Stimulated activated naive CD8-positive, alpha-beta T cell treated with anti-CD3 and anti-CD28 coated beads, Interleukin-15, amount 100 ng/mL, for 72 hours (primary cell): Measurements from ENCODE around the gene DKC1.
"Not testable (repeated sequence)": the region's sequence is repeated elsewhere in the genome, so short reads cannot be mapped to it uniquely, and the experiment has no call there.

Experiments
- ATAC-seq: fragments of 150-1000 bp; cut with Tn5 transposase; 2 replicates; pipeline ENCODE4 v1.10.0; 2021; ENCODE audit warnings: mild to moderate bottlenecking, moderate library complexity
- DNase-seq, 2 donors: peaks; one replicate each; pipeline ENCODE4 v3.0.0; 2021 to 2022
- H3K27ac Mint-ChIP-seq, 2 donors: one replicate each; pipeline ENCODE4 v1.8.0; 2022; ENCODE audit warnings: mild to moderate bottlenecking in 2 of 2, mixed read lengths in 2 of 2, moderate library complexity in 2 of 2
- H3K27me3 Mint-ChIP-seq: one replicate; pipeline ENCODE4 v1.8.0; 2022; ENCODE audit warnings: mixed read lengths
- H3K4me1 Mint-ChIP-seq: one replicate; pipeline ENCODE4 v1.8.0; 2022; ENCODE audit warnings: mild to moderate bottlenecking, mixed read lengths
- H3K4me3 Mint-ChIP-seq, 2 donors: one replicate each; pipeline ENCODE4 v1.8.0; 2022; ENCODE audit warnings: mild to moderate bottlenecking in 2 of 2, mixed read lengths in 2 of 2, moderate library complexity in 1 of 2
- H3K9me3 Mint-ChIP-seq, 2 donors: one replicate each; pipeline ENCODE4 v1.8.0; 2022; ENCODE audit warnings: mixed read lengths in 2 of 2

The DKC1 gene

GRCh38 chrX:154818916-154819770 lies 56.5 kb downstream of the DKC1 start:
- Mint-ChIP-seq H3K4me1 (no peaks in the 10 kb centered on the region), H3K9me3 (no peaks in the 10 kb centered on the region), H3K27ac (no peak overlapping the region), H3K4me3 (no peak overlapping the region), H3K27me3 (peaks cover 6% of the 10 kb centered on the region)
- ATAC-seq (no peak), DNase-seq (no peak)

GRCh38 chrX:154819771-154820341 lies 57.2 kb downstream of the DKC1 start:
- Mint-ChIP-seq H3K4me3 (no peak overlapping the region), H3K9me3 (no peaks in the 10 kb centered on the region), H3K4me1 (no peaks in the 10 kb centered on the region), H3K27me3 (peaks cover 6% of the 10 kb centered on the region), H3K27ac (no peak overlapping the region)
- ATAC-seq (no peak), DNase-seq (no peak)

DNA sequence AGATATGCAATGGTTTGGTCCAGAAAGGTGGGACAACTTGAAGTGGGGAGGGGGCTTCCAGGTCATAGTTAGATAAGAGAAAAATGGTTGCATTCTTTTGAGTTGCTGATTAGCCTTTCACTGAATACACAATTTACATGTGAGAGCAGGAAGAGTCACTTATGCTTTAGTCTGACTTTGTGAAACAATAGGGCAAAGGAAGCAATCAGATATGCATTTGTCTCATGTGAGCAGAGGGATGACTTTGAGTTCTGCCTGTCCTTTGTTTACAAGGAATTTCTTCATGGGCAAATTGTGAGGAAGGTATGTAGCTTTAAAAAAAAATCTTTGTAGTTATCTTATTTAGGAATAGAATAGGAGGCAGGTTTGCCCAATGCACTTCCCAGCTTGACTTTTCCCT lies 58.9 kb downstream of the DKC1 start:
- ATAC-seq (no peak), DNase-seq (no peak)
- Mint-ChIP-seq H3K27ac (no peak overlapping the region), H3K4me1 (no peaks in the 10 kb centered on the region), H3K4me3 (no peak overlapping the region), H3K27me3 (no peaks in the 10 kb centered on the region), H3K9me3 (no peaks in the 10 kb centered on the region)

DNA sequence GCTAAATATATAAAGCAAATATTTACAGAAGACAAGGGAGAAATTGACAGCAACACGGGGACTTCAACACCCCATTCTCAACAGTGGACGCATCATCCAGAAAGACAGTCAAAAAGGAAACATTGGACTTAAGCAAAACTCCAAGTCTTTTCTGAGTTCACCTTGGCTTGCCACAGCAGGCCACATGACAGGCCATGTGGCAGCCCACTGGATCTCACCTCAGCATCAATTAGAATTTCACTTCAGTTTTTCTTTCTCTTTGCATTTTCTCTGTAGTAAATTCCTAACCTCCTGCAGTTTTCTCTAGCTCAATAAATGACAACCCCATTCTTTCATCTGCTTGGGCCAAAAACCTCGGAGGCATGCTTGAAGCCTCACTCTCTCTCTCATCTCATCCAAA lies 59.4 kb downstream of the DKC1 start:
- no peak for DNase-seq
- ATAC-seq = no peak
- Mint-ChIP-seq H3K9me3 (no peaks in the 10 kb centered on the region), H3K4me1 (no peaks in the 10 kb centered on the region), H3K27me3 (no peaks in the 10 kb centered on the region), H3K27ac (no peak overlapping the region), H3K4me3 (no peak overlapping the region)

DNA sequence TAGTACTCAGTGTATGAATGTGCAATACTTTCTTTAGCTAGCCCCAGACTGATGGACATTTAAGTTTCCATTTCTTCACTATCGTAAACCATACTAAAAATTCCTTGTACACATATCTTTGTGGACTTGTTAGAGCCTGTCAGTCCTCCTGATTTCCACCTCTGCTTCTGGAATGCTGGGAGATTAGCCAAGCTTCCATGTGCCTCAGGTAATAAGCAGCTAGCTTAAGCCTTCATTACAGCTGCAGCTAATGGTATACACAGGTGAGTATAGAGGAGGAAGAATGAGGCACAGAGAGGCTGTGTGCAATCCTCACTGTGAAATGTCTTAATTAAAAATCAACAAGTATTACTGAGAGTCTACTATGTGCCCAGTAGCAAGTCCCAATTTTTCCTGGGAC lies 62.0 kb downstream of the DKC1 start:
- no peak for DNase-seq

DNA sequence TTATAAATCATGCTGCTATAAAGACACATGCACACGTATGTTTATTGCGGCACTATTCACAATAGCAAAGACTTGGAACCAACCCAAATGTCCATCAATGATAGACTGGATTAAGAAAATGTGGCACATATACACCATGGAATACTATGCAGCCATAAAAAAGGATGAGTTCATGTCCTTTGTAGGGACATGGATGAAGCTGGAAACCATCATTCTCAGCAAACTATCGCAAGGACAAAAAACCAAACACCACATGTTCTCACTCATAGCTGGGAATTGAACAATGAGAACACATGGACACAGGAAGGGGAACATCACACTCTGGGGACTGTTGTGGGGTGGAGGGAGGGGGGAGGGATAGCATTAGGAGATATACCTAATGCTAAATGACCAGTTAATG lies 62.9 kb downstream of the DKC1 start:
- not testable (repeated sequence) for H3K9me3 Mint-ChIP-seq, H3K27ac Mint-ChIP-seq, H3K27me3 Mint-ChIP-seq, ATAC-seq, DNase-seq, H3K4me3 Mint-ChIP-seq
- peaks cover 31% of the 10 kb centered on the region for H3K4me1 Mint-ChIP-seq

More for the DNA sequence above, 62.0 kb downstream of the DKC1 start:
- Mint-ChIP-seq H3K4me3 (no peak overlapping the region), H3K9me3 (no peaks in the 10 kb centered on the region), H3K4me1 (peaks cover 24% of the 10 kb centered on the region), H3K27ac (no peak overlapping the region), H3K27me3 (no peaks in the 10 kb centered on the region)
- no peak for ATAC-seq
